ENCODE measurements around the gene PCDHB6.
"Not testable (repeated sequence)": the region's sequence is repeated elsewhere in the genome, so short reads cannot be mapped to it uniquely, and the experiment has no call there.

Gene PCDHB6

DNA sequence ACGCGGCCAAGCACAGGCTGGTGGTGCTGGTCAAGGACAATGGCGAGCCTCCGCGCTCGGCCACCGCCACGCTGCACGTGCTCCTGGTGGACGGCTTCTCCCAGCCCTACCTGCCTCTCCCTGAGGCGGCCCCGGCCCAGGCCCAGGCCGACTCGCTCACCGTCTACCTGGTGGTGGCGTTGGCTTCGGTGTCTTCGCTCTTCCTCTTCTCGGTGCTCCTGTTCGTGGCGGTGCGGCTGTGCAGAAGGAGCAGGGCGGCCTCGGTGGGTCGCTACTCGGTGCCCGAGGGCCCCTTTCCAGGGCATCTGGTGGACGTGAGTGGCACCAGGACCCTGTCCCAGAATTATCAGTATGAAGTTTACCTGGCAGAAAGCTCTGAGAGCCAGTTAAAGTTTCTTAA is 8.0 kb downstream of the PCDHB6 start:
- in situ Hi-C loops (cut with MboI; ENCODE audit: low sequenced_read_pairs): not testable (repeated sequence)

DNA sequence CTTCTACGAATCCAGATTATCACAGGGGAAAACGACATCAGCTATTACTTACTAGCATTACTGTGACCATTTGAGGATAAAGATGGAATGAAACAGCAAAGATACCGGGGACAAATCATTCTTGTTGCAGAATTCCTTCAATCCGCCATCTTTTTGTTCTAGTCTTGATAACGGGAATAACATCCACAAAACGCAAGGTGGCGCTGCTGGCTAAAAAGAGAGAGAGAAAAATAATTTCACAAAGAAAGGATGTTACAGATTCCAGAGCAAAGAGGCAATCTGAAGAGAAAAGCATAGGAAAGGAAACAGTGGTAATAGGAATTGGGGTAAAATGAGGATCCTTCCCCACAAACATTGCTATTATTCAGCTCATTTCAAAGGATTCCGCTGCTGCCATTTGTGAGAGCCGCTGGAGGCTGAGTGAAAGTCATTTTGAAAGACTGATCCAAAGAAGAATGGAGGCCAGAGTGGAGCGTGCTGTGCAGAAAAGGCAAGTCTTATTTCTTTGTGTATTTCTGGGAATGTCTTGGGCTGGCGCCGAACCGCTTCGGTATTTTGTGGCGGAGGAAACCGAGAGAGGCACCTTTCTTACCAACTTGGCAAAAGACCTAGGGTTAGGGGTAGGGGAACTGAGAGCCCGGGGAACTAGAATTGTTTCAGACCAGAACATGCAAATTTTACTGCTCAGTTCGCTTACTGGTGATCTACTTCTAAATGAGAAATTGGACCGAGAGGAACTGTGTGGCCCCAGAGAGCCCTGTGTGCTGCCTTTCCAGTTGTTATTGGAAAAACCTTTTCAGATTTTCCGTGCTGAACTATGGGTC is 22.7 kb downstream of the PCDHB6 start, which contains the start of gene PCDHB7:
Gene PCDHB7, plus strand, starts transcription at position 264 of the 824 bp plus-strand sequence. Its CDS starts 192 bp downstream, at position 456.
- in situ Hi-C loops (cut with MboI; ENCODE audit: low sequenced_read_pairs): no loop called here

DNA sequence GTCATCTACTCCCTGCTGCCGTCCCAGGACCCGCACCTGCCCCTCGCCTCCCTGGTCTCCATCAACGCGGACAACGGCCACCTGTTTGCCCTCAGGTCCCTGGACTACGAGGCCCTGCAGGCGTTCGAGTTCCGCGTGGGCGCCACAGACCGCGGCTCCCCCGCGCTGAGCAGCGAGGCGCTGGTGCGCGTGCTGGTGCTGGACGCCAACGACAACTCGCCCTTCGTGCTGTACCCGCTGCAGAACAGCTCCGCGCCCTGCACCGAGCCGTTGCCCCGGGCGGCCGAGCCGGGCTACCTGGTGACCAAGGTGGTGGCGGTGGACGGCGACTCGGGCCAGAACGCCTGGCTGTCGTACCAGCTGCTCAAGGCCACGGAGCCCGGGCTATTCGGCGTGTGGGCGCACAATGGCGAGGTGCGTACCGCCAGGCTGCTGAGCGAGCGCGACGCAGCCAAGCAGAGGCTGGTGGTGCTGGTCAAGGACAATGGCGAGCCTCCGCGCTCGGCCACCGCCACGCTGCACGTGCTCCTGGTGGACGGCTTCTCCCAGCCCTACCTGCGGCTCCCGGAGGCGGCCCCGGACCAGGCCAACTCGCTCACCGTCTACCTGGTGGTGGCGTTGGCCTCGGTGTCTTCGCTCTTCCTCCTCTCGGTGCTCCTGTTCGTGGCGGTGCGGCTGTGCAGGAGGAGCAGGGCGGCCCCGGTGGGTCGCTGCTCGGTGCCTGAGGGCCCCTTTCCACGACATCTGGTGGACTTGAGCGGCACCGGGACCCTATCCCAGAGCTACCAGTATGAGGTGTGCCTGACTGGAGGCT is 24.6 kb downstream of the PCDHB6 start:
- in situ Hi-C loops (cut with MboI; ENCODE audit: low sequenced_read_pairs): loop anchor here (25.0 kb wide), 1 partner anchor 388 kb away; no protein-coding TSS in a partner anchor

DNA sequence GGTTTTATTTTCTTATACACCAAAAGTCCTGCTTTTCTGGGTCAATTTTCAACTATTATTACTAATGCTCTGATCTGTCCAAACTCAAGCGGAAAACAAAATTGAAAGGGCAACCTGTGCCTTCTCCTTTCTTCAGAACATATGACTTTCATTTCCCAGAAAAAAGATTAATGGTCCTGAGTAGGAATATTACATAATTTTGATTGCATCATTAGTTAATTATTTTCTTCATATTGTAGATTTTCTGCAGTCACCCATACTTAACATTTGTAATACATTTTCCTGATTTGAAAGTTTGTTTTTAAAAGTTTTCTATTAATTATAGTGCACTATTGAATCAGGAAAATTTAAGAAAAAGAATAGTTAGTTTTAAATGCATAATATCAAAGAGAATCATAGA is 26.1 kb downstream of the PCDHB6 start:
- in situ Hi-C loops (cut with MboI; ENCODE audit: low sequenced_read_pairs): loop anchor here (25.0 kb wide), 1 partner anchor 386 kb away; no protein-coding TSS in a partner anchor

DNA sequence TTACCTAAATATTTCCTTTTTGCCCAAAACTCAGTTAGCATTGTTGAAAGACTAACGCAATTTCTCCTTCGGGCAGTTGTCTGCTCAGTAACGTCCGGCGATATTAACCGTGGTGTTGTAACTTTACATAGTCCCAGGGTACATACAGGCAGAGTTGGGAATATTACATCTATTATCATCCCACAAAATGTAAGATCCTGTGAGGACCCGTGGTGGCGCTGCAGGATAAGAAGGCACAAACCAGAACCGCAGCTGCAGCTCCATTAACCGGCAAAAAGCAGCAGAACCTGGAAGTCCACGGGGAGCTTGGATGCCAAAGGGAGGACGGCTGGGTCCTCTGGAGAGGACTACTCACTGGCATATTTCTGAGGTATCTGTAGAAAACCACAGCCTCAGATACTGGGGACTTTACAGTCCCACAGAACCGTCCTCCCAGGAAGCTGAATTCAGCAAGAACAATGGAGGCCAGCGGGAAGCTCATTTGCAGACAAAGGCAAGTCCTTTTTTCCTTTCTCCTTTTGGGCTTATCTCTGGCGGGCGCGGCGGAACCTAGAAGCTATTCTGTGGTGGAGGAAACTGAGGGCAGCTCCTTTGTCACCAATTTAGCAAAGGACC is 27.8 kb downstream of the PCDHB6 start, which contains the start of gene PCDHB8:
Gene PCDHB8, plus strand, starts transcription at position 214 of the 615 bp plus-strand sequence. Its CDS starts 245 bp downstream, at position 459.
- in situ Hi-C loops (cut with MboI; ENCODE audit: low sequenced_read_pairs): loop anchor here (25.0 kb wide), 1 partner anchor 385 kb away; no protein-coding TSS in a partner anchor

DNA sequence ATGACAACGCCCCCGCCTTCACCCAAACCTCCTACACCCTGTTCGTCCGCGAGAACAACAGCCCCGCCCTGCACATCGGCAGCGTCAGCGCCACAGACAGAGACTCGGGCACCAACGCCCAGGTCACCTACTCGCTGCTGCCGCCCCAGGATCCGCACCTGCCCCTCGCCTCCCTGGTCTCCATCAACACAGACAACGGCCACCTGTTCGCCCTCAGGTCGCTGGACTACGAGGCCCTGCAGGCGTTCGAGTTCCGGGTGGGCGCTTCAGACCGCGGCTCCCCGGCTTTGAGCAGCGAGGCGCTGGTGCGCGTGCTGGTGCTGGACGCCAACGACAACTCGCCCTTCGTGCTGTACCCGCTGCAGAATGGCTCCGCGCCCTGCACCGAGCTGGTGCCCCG is 29.5 kb downstream of the PCDHB6 start:
- in situ Hi-C loops (cut with MboI; ENCODE audit: low sequenced_read_pairs): loop anchor here (25.0 kb wide), 1 partner anchor 383 kb away; no protein-coding TSS in a partner anchor

DNA sequence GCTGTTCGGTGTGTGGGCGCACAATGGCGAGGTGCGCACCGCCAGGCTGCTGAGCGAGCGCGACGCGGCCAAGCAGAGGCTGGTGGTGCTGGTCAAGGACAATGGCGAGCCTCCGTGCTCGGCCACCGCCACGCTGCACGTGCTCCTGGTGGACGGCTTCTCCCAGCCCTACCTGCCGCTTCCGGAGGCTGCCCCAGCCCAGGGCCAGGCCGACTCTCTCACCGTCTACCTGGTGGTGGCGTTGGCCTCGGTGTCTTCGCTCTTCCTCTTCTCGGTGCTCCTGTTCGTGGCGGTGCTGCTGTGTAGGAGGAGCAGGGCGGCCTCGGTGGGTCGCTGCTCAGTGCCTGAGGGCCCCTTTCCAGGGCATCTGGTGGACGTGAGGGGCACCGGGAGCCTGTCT is 30.0 kb downstream of the PCDHB6 start:
- in situ Hi-C loops (cut with MboI; ENCODE audit: low sequenced_read_pairs): loop anchor here (25.0 kb wide), 1 partner anchor 382 kb away; no protein-coding TSS in a partner anchor

DNA sequence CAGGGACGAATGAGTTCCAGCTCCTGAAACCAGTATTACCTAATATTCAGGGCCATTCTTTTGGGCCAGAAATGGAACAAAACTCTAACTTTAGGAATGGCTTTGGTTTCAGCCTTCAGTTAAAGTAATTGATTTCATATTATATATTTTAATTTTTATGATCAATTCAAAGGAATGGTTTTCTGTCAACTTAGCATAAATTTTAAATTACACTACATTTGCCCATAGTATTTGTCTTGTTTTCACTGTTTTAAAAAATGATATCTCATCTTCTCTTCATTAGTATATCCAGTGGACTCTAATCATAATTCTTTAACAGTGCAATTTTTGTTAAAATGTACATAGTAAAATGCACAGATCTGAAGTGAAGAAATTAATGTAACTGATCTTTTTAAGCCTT is 30.5 kb downstream of the PCDHB6 start:
- in situ Hi-C loops (cut with MboI; ENCODE audit: low sequenced_read_pairs): loop anchor here (25.0 kb wide), 1 partner anchor 382 kb away; no protein-coding TSS in a partner anchor

DNA sequence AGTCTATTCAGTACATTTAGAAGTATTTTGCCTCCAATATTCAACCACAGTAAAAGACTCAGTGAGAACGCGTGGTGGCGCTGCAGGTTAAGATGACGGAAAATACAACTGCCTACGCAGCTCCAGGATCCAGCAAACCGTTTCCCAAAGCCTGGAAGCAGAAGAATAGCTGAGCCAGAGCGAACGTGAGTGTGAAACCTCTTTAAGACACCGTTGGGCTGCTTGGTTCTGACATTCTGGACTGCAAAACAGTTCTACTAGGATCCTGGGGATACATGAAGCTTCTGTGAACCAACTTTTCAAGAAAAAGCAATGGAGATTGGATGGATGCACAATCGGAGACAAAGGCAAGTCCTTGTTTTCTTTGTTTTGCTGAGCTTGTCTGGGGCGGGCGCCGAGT is 32.4 kb downstream of the PCDHB6 start, which contains the start of gene PCDHB16:
Gene PCDHB16, plus strand, starts transcription at position 140 of the 400 bp plus-strand sequence. Its CDS starts 173 bp downstream, at position 313.
- in situ Hi-C loops (cut with MboI; ENCODE audit: low sequenced_read_pairs): loop anchor here (25.0 kb wide), 1 partner anchor 380 kb away; no protein-coding TSS in a partner anchor

DNA sequence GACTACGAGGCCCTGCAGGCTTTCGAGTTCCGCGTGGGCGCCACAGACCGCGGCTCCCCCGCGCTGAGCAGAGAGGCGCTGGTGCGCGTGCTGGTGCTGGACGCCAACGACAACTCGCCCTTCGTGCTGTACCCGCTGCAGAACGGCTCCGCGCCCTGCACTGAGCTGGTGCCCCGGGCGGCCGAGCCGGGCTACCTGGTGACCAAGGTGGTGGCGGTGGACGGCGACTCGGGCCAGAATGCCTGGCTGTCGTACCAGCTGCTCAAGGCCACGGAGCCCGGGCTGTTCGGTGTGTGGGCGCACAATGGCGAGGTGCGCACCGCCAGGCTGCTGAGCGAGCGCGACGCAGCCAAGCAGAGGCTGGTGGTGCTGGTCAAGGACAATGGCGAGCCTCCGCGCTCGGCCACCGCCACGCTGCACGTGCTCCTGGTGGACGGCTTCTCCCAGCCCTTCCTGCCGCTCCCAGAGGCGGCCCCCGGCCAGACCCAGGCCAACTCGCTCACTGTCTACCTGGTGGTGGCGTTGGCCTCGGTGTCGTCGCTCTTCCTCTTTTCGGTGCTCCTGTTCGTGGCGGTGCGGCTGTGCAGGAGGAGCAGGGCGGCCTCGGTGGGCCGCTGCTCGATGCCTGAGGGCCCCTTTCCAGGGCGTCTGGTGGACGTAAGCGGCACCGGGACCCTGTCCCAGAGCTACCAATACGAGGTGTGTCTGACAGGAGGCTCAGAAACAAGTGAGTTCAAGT is 34.4 kb downstream of the PCDHB6 start:
- in situ Hi-C loops (cut with MboI; ENCODE audit: low sequenced_read_pairs): loop anchor here (25.0 kb wide), 1 partner anchor 378 kb away; no protein-coding TSS in a partner anchor

DNA sequence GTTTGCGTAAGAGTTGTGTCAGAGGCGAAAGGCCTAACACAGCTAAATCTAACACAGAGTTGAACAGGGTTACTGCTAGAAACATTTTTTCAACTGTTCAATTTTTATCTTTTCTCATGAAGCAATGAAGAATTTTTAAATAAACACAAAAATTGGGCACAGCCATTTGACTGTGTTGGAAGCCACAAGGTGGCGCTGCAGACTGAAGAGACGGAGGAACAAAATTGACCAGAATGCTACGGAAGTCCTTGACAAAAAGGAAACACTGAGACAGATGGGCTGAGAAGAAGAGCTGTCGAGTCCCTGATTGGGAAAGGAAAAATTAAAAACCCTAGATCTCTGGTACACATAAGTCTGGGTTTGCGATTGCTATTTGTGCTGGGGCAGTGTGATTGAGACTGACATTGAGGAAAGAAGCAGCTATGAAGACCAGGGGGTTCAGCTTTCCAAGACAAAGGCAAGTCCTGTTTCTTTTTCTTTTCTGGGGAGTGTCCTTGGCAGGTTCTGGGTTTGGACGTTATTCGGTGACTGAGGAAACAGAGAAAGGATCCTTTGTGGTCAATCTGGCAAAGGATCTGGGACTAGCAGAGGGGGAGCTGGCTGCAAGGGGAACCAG is 37.1 kb downstream of the PCDHB6 start, which contains the start of gene PCDHB9:
Gene PCDHB9, plus strand, starts transcription at position 265 of the 616 bp plus-strand sequence. Its CDS starts 158 bp downstream, at position 423.
- in situ Hi-C loops (cut with MboI; ENCODE audit: low sequenced_read_pairs): loop anchor here (25.0 kb wide), 1 partner anchor 375 kb away; no protein-coding TSS in a partner anchor

DNA sequence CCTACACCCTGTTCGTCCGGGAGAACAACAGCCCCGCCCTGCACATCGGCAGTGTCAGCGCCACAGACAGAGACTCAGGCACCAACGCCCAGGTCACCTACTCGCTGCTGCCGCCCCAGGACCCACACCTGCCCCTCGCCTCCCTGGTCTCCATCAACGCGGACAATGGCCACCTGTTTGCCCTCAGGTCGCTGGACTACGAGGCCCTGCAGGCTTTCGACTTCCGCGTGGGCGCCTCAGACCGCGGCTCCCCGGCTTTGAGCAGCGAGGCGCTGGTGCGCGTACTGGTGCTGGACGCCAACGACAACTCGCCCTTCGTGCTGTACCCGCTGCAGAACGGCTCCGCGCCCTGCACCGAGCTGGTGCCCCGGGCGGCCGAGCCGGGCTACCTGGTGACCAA is 38.8 kb downstream of the PCDHB6 start:
- in situ Hi-C loops (cut with MboI; ENCODE audit: low sequenced_read_pairs): loop anchor here (25.0 kb wide), 1 partner anchor 374 kb away; no protein-coding TSS in a partner anchor

DNA sequence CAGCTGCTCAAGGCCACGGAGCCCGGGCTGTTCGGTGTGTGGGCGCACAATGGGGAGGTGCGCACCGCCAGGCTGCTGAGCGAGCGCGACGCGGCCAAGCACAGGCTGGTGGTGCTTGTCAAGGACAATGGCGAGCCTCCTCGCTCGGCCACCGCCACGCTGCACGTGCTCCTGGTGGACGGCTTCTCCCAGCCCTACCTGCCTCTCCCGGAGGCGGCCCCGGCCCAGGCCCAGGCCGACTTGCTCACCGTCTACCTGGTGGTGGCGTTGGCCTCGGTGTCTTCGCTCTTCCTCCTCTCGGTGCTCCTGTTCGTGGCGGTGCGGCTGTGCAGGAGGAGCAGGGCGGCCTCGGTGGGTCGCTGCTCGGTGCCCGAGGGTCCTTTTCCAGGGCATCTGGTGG is 39.3 kb downstream of the PCDHB6 start:
- in situ Hi-C loops (cut with MboI; ENCODE audit: low sequenced_read_pairs): loop anchor here (25.0 kb wide), 1 partner anchor 373 kb away; no protein-coding TSS in a partner anchor

DNA sequence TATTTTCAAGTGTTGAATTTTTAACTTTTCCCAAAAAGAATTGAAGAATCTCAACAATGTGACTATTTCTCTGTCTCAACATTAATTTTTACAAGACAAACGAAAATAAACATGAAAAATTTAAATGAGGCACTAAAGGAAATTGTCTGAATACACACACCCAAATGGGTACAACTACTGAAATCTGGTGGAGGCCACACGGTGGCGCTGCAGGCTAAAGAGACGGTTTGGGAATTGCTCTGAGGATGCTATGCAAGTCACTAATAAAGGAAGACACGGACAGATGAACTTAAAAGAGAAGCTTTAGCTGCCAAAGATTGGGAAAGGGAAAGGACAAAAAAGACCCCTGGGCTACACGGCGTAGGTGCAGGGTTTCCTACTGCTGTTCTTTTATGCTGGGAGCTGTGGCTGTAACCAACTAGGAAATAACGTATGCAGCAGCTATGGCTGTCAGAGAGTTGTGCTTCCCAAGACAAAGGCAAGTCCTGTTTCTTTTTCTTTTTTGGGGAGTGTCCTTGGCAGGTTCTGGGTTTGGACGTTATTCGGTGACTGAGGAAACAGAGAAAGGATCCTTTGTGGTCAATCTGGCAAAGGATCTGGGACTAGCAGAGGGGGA is 42.4 kb downstream of the PCDHB6 start, which contains the start of gene PCDHB10:
Gene PCDHB10, plus strand, starts transcription at position 244 of the 616 bp plus-strand sequence. Its CDS starts 200 bp downstream, at position 444.
- in situ Hi-C loops (cut with MboI; ENCODE audit: low sequenced_read_pairs): loop anchor here (25.0 kb wide), 1 partner anchor 370 kb away; no protein-coding TSS in a partner anchor

DNA sequence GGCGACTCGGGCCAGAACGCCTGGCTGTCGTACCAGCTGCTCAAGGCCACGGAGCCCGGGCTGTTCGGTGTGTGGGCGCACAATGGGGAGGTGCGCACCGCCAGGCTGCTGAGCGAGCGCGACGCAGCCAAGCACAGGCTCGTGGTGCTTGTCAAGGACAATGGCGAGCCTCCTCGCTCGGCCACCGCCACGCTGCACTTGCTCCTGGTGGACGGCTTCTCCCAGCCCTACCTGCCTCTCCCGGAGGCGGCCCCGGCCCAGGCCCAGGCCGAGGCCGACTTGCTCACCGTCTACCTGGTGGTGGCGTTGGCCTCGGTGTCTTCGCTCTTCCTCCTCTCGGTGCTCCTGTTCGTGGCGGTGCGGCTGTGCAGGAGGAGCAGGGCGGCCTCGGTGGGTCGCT is 44.5 kb downstream of the PCDHB6 start:
- in situ Hi-C loops (cut with MboI; ENCODE audit: low sequenced_read_pairs): loop anchor here (25.0 kb wide), 1 partner anchor 368 kb away; no protein-coding TSS in a partner anchor

DNA sequence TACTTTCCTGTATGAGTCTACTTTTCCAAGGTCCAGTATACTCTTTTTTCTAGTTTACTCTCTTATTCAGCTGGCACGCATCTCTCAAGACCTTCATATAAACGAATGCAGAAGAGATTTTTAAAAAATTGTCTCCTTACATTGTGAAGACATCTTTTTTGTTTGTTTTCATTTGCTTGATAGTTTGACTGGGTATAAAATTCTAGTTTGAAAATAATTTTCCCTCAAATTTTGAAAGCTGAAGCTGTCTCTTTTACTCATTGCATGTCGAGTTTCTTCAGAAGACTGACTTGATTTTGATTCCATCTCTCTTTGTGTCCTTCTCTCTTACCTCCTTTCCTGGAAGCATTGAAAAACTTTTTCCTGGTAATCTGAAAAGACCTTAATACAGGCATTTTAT is 46.5 kb downstream of the PCDHB6 start:
- in situ Hi-C loops (cut with MboI; ENCODE audit: low sequenced_read_pairs): loop anchor here (25.0 kb wide), 1 partner anchor 366 kb away; no protein-coding TSS in a partner anchor

DNA sequence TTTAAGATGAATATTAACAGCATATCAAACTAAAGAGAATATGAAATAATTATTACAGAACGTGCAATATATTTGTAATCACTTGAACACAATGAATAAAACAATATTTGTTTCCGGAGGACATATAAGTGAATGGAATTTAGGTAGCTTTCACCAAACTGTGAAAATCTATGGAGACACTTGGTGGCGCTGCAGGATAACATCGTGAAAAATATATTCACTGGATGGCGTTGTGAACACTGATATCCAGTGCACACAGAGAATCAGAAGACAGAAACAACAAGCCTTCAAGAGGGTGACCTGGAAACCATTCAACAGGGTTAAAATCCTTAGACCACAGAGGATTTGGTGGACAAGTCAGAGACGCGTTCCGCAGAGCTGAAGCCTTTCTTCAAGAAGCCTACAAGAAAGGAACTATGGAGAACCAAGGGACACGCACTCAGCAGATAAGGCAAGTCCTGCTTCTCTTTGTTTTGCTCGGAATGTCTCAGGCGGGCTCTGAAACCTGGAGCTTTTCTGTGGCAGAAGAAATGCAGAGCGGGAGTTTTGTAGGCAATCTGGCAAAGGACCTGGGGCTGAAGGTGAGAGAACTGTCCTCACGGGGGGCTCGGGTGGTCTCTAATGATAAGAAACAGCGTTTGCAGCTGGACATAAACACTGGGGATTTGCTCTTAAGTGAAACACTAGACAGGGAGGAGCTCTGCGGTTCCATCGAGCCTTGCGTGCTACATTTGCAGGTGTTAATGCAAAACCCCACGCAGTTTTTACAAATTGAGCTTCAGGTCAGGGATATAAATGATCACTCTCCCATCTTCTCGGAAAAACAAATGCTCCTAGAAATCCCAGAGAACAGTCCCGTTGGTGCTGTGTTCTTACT is 49.7 kb downstream of the PCDHB6 start, which contains the start of gene PCDHB11:
Gene PCDHB11, plus strand, starts transcription at position 269 of the 877 bp plus-strand sequence. Its CDS starts 148 bp downstream, at position 417.
- in situ Hi-C loops (cut with MboI; ENCODE audit: low sequenced_read_pairs): loop anchor here (25.0 kb wide), 1 partner anchor 363 kb away; no protein-coding TSS in a partner anchor

Measured in HL-60/S4 (cell line).